ENCODE results near the gene MBOAT2. TPM values are rescaled to one million over a fixed set of nuclear protein-coding genes. Genes with fewer than 3 reads are reported as not detected.

MBOAT2 gene
- total RNA-seq, 1 experiment from 2014 or later, result 34.8 TPM

DNA sequence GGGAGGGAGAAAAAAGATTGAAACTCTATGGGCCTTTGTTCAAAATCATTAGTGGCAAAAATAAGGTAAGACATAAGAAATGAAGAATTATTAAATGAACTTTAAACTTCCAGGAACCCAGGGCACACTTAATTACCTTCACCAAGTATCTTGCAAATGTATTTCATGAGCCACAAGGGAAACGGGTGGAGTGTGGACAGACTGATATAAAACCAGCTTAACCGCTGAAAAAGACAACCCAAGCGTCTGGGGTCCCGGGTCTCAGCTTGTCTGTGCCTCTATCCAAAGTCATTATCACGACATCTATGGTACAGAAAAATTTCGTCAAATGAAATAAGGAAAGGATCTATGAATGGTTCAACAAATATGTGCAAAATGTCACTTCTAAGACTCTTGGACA is 13.9 kb upstream of the MBOAT2 start:
- H3K9me3 ChIP-seq (ENCODE audit: control insufficient read depth, insufficient read depth, low read depth, low read length), result no peaks in the 10 kb centered on the region
- no peaks in the 10 kb centered on the region for H3K4me1 ChIP-seq (ENCODE audit: control insufficient read depth, insufficient read depth, low read length)
- in situ Hi-C loops (cut with HindIII; ENCODE audit: low pct_unique_long_range_greater_than_20kb, low sequenced_read_pairs) (no loop called here), intact Hi-C loops (cut with micrococcal nuclease; ENCODE audit: unreplicated experiment) (no loop called here)
- no peak for ATAC-seq
- H3K27ac ChIP-seq (ENCODE audit: low read length), result no peak overlapping the region
- no TSS peak for BruUV-seq (replicated peaks)
- no peak for DNase-seq (ENCODE audit: low read depth, low spot score)
- no peak for TF ChIP-seq REST (IDR thresholded peaks at IDR 0.05; ENCODE audit: insufficient read depth in 1 of 2, low read depth in 2 of 2, low read length in 1 of 2)
- TF ChIP-seq, protein P1, sequence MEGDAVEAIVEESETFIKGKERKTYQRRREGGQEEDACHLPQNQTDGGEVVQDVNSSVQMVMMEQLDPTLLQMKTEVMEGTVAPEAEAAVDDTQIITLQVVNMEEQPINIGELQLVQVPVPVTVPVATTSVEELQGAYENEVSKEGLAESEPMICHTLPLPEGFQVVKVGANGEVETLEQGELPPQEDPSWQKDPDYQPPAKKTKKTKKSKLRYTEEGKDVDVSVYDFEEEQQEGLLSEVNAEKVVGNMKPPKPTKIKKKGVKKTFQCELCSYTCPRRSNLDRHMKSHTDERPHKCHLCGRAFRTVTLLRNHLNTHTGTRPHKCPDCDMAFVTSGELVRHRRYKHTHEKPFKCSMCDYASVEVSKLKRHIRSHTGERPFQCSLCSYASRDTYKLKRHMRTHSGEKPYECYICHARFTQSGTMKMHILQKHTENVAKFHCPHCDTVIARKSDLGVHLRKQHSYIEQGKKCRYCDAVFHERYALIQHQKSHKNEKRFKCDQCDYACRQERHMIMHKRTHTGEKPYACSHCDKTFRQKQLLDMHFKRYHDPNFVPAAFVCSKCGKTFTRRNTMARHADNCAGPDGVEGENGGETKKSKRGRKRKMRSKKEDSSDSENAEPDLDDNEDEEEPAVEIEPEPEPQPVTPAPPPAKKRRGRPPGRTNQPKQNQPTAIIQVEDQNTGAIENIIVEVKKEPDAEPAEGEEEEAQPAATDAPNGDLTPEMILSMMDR (IDR thresholded peaks at IDR 0.05), result no peak
- no peak for TF ChIP-seq TCF7L2 (IDR thresholded peaks at IDR 0.05; ENCODE audit: low read depth, low read length)
- CTCF ChIA-PET, result no interaction called here
- H3K27me3 ChIP-seq (ENCODE audit: control insufficient read depth, insufficient read depth, low read length), result no peaks in the 10 kb centered on the region
- H3K36me3 ChIP-seq (ENCODE audit: control insufficient read depth, insufficient read depth, low read length), result no peaks in the 10 kb centered on the region
- H3K4me3 ChIP-seq (ENCODE audit: low read depth in 2 of 2, low read length in 2 of 2), result no peak overlapping the region
- POLR2A ChIA-PET, result interaction anchor here (0.6 kb wide), 1 partner anchor 1055 kb away, joined by 8 read pairs; no protein-coding TSS in a partner anchor

- ChIA-PET POLR2A (no interaction called here), CTCF (no interaction called here)
- H3K27ac ChIP-seq (ENCODE audit: low read length), result no peak overlapping the region
- peaks cover 3% of the 10 kb centered on the region for H3K4me1 ChIP-seq (ENCODE audit: control insufficient read depth, insufficient read depth, low read length)
- H3K4me3 ChIP-seq (ENCODE audit: low read depth in 2 of 2, low read length in 2 of 2), result no peak overlapping the region
- no TSS peak for BruUV-seq (replicated peaks)
- ATAC-seq, result no peak
- intact Hi-C loops (cut with micrococcal nuclease; ENCODE audit: unreplicated experiment) (no loop called here), in situ Hi-C loops (cut with HindIII; ENCODE audit: low pct_unique_long_range_greater_than_20kb, low sequenced_read_pairs) (no loop called here)
- TF ChIP-seq REST (IDR thresholded peaks at IDR 0.05; ENCODE audit: insufficient read depth in 1 of 2, low read depth in 2 of 2, low read length in 1 of 2) (no peak), TCF7L2 (IDR thresholded peaks at IDR 0.05; ENCODE audit: low read depth, low read length) (no peak), POLR2AphosphoS5 (IDR thresholded peaks at IDR 0.05; ENCODE audit: low read depth, low read length) (no peak), SIN3A (IDR thresholded peaks at IDR 0.05; ENCODE audit: borderline replicate concordance, insufficient read depth, low read depth, low read length) (no peak)
- TF ChIP-seq, protein P1 (IDR thresholded peaks at IDR 0.05), result no peak
- H3K9me3 ChIP-seq (ENCODE audit: control insufficient read depth, insufficient read depth, low read depth, low read length), result no peaks in the 10 kb centered on the region
- no peak for DNase-seq (ENCODE audit: low read depth, low spot score)
- no peaks in the 10 kb centered on the region for H3K27me3 ChIP-seq (ENCODE audit: control insufficient read depth, insufficient read depth, low read length)
- H3K36me3 ChIP-seq (ENCODE audit: control insufficient read depth, insufficient read depth, low read length), result no peaks in the 10 kb centered on the region
Observed at GRCh38 chr2:9015998-9016397, 12.5 kb upstream of the MBOAT2 start.

All from Panc1 (cell line).